Neutrophil (primary cell): ENCODE results near the gene USH1C.

Experiments used
- H3K27ac ChIP-seq: fragments of 200-600 bp; sonication (generic); 2 replicates; pipeline ENCODE4 v1.5.1; 2016; ENCODE audit warnings: mild to moderate bottlenecking, moderate library complexity
- H3K27me3 ChIP-seq: fragments of 200-600 bp; sonication (generic); 2 replicates; pipeline ENCODE4 v1.6.0; 2016; ENCODE audit warnings: mild to moderate bottlenecking
- H3K36me3 ChIP-seq: fragments of 200-600 bp; sonication (generic); 2 replicates; pipeline ENCODE4 v1.5.1; 2017
- H3K4me1 ChIP-seq, 2 experiments: fragments of 200-600 bp in 1 of 2; sonication (generic) in 1 of 2; 1 replicate in 1 of 2; 2 replicates in 1 of 2; pipeline versions ENCODE4 v1.5.1 to v1.6.1; 2013 to 2016; ENCODE audit warnings: low read depth in 1 of 2, low read length in 1 of 2, mild to moderate bottlenecking in 1 of 2, moderate library complexity in 1 of 2; ENCODE audit not compliant: control insufficient read depth in 1 of 2, insufficient read depth in 1 of 2
- H3K4me3 ChIP-seq, 2 experiments: fragments of 200-600 bp in 1 of 2; sonication (generic) in 1 of 2; 1 replicate in 1 of 2; 2 replicates in 1 of 2; pipeline ENCODE4 v1.5.1; 2013 to 2016; ENCODE audit warnings: low read depth in 1 of 2, low read length in 1 of 2, mild to moderate bottlenecking in 1 of 2, moderate library complexity in 1 of 2
- H3K9me3 ChIP-seq: fragments of 200-600 bp; sonication (generic); 2 replicates; pipeline ENCODE4 v1.5.1; 2016
- TF ChIP-seq, protein P1 (sequence below): fragments of 200-600 bp; sonication (generic); IDR thresholded peaks from 2 replicates; pipeline ENCODE4 v1.5.1; 2016; ENCODE audit warnings: antibody characterized with exemption

Gene USH1C

DNA sequence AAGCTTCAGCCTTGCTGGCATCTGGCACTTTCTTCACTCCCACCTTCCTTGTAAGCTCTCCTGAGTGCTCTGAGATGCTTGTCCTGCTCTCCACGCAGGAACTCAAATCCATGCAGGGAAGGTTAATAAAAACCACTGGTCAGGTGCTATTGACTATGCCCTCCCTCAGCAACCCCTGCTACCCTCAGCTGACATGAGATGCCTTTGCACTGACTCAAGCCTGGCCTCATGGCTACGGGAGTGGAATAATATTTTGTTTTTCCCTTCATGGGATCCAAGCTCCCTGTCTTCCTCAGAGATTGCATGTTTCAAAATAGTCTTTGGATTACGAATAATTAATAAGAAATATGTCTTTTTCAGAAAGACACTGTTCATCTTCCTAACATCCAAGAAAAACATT lies 35.9 kb downstream of the USH1C start:
- peaks cover 45% of the 10 kb centered on the region for H3K27me3 ChIP-seq

DNA sequence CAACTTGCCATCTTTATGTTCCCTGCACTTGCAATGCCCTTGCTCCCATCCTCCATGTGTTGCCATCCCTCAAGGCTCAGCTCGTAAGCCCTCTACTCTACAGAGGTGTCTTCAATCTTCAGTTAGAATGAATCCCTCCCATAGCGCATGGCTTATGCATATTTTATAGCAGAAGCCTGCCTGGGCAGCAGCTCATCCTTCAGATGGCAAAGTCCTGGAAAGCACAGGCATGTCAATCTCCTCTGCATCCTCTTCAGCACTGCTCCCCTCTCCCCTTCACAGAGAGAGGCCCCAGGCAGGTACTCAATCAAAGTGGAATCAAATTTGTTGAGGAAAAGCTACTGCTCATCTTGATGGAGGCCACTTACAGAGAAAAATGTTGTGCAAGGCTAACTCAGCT lies 36.4 kb downstream of the USH1C start:
- no peaks in the 10 kb centered on the region for H3K4me1 ChIP-seq
- peaks cover 43% of the 10 kb centered on the region for H3K27me3 ChIP-seq
- H3K36me3 ChIP-seq = no peaks in the 10 kb centered on the region
- H3K9me3 ChIP-seq = no peaks in the 10 kb centered on the region
- no peak overlapping the region for H3K4me3 ChIP-seq
- TF ChIP-seq, protein P1, sequence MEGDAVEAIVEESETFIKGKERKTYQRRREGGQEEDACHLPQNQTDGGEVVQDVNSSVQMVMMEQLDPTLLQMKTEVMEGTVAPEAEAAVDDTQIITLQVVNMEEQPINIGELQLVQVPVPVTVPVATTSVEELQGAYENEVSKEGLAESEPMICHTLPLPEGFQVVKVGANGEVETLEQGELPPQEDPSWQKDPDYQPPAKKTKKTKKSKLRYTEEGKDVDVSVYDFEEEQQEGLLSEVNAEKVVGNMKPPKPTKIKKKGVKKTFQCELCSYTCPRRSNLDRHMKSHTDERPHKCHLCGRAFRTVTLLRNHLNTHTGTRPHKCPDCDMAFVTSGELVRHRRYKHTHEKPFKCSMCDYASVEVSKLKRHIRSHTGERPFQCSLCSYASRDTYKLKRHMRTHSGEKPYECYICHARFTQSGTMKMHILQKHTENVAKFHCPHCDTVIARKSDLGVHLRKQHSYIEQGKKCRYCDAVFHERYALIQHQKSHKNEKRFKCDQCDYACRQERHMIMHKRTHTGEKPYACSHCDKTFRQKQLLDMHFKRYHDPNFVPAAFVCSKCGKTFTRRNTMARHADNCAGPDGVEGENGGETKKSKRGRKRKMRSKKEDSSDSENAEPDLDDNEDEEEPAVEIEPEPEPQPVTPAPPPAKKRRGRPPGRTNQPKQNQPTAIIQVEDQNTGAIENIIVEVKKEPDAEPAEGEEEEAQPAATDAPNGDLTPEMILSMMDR = no peak
- no peak overlapping the region for H3K27ac ChIP-seq

More for the DNA sequence above, 35.9 kb downstream of the USH1C start:
- TF ChIP-seq, protein P1 = no peak
- Histone ChIP-seq H3K27ac (no peak overlapping the region), H3K4me1 (no peaks in the 10 kb centered on the region), H3K9me3 (no peaks in the 10 kb centered on the region), H3K36me3 (no peaks in the 10 kb centered on the region), H3K4me3 (no peak overlapping the region)

DNA sequence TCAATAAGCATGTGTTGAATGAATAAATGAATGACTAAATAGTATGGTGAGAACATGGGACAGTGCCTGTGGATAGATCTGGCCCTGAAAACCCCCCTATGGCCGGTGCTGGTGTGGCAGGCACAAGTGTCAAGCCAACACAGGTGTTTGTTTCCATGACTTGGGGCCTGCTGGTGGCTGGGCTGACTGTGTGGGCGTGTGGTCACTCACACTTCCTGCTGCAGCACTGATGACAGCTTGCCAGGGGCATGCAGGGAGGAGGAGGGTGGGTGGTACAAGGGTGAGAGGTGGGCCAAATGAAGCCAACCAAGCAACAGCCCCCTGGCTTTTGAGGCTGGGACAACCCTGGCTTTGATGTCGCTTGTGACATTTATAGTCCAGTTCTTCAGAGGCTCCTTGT lies 37.3 kb downstream of the USH1C start:
- TF ChIP-seq, protein P1 = no peak
- Histone ChIP-seq H3K36me3 (no peaks in the 10 kb centered on the region), H3K4me1 (no peaks in the 10 kb centered on the region), H3K9me3 (no peaks in the 10 kb centered on the region), H3K4me3 (no peak overlapping the region), H3K27ac (no peak overlapping the region), H3K27me3 (peaks cover 34% of the 10 kb centered on the region)

DNA sequence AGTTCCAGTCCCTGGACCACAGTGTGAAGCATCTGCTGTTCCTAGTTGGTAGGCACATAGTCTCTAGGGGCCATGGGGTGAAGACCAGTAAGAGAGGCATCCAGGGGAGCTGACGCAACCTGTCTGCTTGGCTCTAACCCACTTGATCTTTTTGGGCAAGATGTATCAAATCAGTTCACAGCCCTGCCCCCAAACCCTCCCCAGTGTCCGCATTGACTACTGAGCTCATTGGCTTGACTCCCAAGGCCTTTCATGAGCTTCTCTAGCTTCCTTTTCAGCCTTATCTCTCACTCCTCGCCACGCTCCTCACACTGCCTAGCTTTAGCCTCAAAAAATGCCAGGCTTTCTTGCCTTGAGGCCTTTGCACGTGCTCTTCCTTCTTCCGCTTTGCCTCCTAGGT lies 37.9 kb downstream of the USH1C start:
- Histone ChIP-seq H3K27ac (no peak overlapping the region), H3K27me3 (peaks cover 34% of the 10 kb centered on the region), H3K4me1 (no peaks in the 10 kb centered on the region), H3K4me3 (no peak overlapping the region), H3K9me3 (no peaks in the 10 kb centered on the region), H3K36me3 (no peaks in the 10 kb centered on the region)
- TF ChIP-seq, protein P1 = no peak

DNA sequence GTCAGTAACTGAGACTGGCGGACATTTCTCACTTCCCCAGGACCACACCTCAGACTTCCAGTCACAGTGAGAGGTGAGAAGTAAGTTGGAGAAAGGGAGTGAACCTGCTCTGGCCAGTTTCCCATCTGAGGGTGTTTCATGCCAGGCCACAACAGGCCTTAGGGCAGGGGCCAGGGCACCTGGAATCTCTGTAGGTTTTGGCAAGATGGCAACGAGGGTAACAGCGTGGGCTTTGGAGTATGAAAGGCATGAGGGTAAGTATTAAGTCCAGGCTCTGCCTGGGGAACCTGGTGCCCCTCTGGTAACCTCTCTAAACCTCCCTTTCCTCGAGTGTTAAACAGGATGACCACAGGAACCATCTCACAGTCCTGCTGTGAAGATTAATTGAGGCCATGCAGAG lies 39.1 kb downstream of the USH1C start:
- TF ChIP-seq, protein P1 = no peak
- no peaks in the 10 kb centered on the region for H3K36me3 ChIP-seq
- no peaks in the 10 kb centered on the region for H3K9me3 ChIP-seq
- no peak overlapping the region for H3K4me3 ChIP-seq
- no peak overlapping the region for H3K27ac ChIP-seq
- no peaks in the 10 kb centered on the region for H3K4me1 ChIP-seq
- peaks cover 30% of the 10 kb centered on the region for H3K27me3 ChIP-seq
